Esophagus squamous epithelium (tissue), 4 donors: ENCODE data around the gene NUTM2G.

Experiments used
- POLR2A ChIP-seq, 4 donors: fragments of 450-650 bp; IDR thresholded peaks; one replicate each; pipeline ENCODE4 v1.6.1; 2017; ENCODE audit warnings: antibody characterized with exemption in 4 of 4, mild to moderate bottlenecking in 4 of 4, moderate library complexity in 3 of 4
- TF ChIP-seq, protein P1 (sequence below), 6 experiments: fragments of 450-650 bp in 4 of 6; fragments of 200-600 bp in 2 of 6; sonication (generic) in 2 of 6; IDR thresholded peaks; one replicate each; pipeline ENCODE4 v1.5.1; 2016 to 2019; ENCODE audit warnings: antibody characterized with exemption in 6 of 6, mild to moderate bottlenecking in 4 of 6, moderate library complexity in 4 of 6

DNA sequence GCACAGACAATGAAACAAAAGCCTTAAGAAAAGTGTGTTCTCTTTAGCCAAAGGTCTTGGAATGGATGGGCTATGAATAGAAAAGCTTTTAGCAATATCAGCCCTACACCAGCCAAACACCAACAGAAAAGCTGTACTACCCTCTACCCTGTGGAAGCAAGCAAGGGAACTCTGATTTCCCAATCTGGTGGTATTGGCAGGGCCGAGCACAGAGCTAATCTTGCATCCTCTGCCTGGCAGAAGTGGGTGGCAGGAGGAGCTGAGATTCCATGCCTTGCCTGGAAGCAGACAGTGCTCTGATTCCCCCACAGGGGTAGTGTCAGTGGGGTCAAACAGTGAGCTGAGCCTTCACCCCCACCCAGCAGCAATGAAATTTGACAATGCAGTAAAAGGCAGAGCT, 44.7 kb upstream of the NUTM2G start:
- TF ChIP-seq, protein P1, sequence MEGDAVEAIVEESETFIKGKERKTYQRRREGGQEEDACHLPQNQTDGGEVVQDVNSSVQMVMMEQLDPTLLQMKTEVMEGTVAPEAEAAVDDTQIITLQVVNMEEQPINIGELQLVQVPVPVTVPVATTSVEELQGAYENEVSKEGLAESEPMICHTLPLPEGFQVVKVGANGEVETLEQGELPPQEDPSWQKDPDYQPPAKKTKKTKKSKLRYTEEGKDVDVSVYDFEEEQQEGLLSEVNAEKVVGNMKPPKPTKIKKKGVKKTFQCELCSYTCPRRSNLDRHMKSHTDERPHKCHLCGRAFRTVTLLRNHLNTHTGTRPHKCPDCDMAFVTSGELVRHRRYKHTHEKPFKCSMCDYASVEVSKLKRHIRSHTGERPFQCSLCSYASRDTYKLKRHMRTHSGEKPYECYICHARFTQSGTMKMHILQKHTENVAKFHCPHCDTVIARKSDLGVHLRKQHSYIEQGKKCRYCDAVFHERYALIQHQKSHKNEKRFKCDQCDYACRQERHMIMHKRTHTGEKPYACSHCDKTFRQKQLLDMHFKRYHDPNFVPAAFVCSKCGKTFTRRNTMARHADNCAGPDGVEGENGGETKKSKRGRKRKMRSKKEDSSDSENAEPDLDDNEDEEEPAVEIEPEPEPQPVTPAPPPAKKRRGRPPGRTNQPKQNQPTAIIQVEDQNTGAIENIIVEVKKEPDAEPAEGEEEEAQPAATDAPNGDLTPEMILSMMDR (IDR thresholded peaks at IDR 0.05), result no peak
- no peak for TF ChIP-seq POLR2A (IDR thresholded peaks at IDR 0.05)
